ENCODE data around the gene SP6. TPM values are rescaled to one million over a fixed set of nuclear protein-coding genes. Genes with fewer than 3 reads are reported as not detected.

Gene SP6
- total RNA-seq, 1 experiment from 2014 or later, result 3.1 TPM

DNA sequence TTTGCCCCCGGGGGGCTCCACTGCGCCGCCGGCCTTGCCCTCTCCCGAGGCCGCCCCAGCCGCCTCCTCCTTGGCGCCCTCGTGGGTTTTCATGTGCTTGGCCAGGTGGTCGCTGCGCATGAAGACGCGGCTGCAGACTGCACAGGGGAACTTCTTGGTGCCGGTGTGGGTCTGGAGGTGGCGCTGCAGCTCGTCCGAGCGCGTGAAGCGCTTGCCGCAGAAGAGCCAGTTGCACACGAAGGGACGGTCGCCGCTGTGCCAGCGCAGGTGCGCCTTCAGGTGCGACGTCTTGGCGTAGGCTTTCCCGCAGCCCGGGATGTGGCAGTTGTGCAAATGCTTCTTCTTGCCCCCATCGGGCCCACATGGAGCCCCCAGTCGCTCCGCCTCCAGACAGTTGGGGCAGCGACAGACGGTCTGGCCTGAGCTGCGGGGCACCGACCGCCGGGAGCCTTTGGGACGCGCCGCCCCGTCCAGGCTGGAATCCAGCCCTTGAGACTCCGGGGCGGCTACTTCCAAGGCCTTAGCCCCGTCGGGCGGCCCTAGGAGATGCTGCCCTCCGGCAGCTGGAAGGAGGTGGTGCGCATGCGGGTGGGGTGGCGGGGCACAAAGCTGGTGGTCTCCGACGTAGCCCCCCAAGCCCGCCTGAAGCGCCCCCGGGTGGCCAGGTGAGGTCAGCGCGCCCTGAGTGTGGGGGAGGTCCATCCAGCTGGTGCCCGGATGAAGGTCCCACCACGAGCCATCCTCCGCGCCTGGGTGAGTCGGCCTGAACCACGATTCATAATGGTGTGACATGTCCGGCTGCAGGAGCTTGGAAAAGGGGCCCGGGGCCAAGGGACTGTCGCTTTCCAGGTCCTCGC is 3.4 kb downstream of the SP6 start:
- Histone ChIP-seq H3K4me2 (ENCODE audit: low read length) (no peak overlapping the region), H3F3A (ENCODE audit: low read length, unreplicated experiment) (no peaks in the 10 kb centered on the region), H2AFZ (ENCODE audit: low read length) (no peak overlapping the region), H3K27ac (ENCODE audit: low read length) (no peak overlapping the region), H3K4me3 (ENCODE audit: low read length) (no peak overlapping the region), H4K20me1 (ENCODE audit: low read length) (no peaks in the 10 kb centered on the region), H3K79me2 (ENCODE audit: low read length) (peaks cover 22% of the 10 kb centered on the region), H3K4me1 (ENCODE audit: insufficient read depth, low read length) (peaks cover 16% of the 10 kb centered on the region), H3K9me2 (replicated peaks; ENCODE audit: low read length) (no peaks in the 10 kb centered on the region), H3K9me3 (ENCODE audit: low read length) (no peaks in the 10 kb centered on the region), H3K36me3 (ENCODE audit: low read depth, low read length) (no peaks in the 10 kb centered on the region), H3K27me3 (ENCODE audit: low read length) (no peaks in the 10 kb centered on the region), H3K9ac (ENCODE audit: low read length) (no peak overlapping the region)
- DNase-seq, result no peak
- ChIA-PET CTCF (interaction anchor here (0.6 kb wide), 1 partner anchor 116 kb away, joined by 4 read pairs; no protein-coding TSS in a partner anchor), POLR2A (ENCODE audit: unreplicated experiment) (no interaction called here)
- no TSS peak for BruUV-seq (replicated peaks)
- TF ChIP-seq EZH2 (IDR thresholded peaks at IDR 0.05; ENCODE audit: low read length, unreplicated experiment) (no peak), EZH2phosphoT487 (IDR thresholded peaks at IDR 0.05; ENCODE audit: borderline replicate concordance, low read length) (no peak)
- TF ChIP-seq, protein P1, sequence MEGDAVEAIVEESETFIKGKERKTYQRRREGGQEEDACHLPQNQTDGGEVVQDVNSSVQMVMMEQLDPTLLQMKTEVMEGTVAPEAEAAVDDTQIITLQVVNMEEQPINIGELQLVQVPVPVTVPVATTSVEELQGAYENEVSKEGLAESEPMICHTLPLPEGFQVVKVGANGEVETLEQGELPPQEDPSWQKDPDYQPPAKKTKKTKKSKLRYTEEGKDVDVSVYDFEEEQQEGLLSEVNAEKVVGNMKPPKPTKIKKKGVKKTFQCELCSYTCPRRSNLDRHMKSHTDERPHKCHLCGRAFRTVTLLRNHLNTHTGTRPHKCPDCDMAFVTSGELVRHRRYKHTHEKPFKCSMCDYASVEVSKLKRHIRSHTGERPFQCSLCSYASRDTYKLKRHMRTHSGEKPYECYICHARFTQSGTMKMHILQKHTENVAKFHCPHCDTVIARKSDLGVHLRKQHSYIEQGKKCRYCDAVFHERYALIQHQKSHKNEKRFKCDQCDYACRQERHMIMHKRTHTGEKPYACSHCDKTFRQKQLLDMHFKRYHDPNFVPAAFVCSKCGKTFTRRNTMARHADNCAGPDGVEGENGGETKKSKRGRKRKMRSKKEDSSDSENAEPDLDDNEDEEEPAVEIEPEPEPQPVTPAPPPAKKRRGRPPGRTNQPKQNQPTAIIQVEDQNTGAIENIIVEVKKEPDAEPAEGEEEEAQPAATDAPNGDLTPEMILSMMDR (conservative IDR thresholded peaks at IDR 0.05; ENCODE audit: low read depth, low read length), result peak; percentile 67
- no peak for ATAC-seq
- intact Hi-C loops (cut with micrococcal nuclease), result no loop called here

DNA sequence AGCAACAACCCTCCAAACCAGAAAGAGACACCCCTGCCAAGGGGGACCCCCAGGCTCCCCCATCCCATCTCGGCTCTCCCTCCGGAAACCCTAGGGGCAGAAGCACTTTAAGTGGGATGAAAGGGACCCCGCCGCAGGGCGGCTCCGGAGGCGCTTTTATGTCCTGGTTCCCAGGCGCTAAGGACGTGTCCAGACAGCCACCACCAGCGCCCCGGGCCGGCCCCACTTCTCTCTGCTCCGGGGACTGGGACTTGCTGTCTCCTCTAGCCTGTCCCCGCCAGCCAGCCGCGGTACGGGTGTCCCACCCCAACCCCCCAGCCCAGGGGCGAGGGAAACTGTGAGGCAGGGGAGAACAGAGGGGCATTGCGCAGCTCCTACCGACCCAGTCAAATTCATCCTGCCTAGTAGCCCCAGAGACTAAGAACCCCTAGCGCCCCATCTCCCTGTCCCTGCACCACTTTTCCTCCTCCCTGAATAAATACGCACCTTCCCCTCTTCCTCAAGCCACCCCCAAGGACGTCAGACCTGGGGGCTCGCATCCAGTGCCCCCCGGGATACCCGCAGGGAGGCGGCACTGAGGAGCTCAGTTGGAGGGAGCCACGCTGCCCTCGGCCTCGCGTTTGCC is 4.1 kb downstream of the SP6 start:
- H3K9ac ChIP-seq (ENCODE audit: low read length), result no peak overlapping the region
- ChIA-PET CTCF (interaction anchor here (1.5 kb wide), 1 partner anchor 43 kb away, joined by 5 read pairs; no protein-coding TSS in a partner anchor), POLR2A (ENCODE audit: unreplicated experiment) (no interaction called here)
- ATAC-seq, result no peak
- no peak for DNase-seq
- no peaks in the 10 kb centered on the region for H3K9me3 ChIP-seq (ENCODE audit: low read length)
- H3K27me3 ChIP-seq (ENCODE audit: low read length), result no peaks in the 10 kb centered on the region
- H2AFZ ChIP-seq (ENCODE audit: low read length), result no peak overlapping the region
- TF ChIP-seq, protein P1 (conservative IDR thresholded peaks at IDR 0.05; ENCODE audit: low read depth, low read length), result no peak
- TF ChIP-seq EZH2phosphoT487 (IDR thresholded peaks at IDR 0.05; ENCODE audit: borderline replicate concordance, low read length) (no peak), EZH2 (IDR thresholded peaks at IDR 0.05; ENCODE audit: low read length, unreplicated experiment) (no peak)
- H3F3A ChIP-seq (ENCODE audit: low read length, unreplicated experiment), result no peaks in the 10 kb centered on the region
- H3K36me3 ChIP-seq (ENCODE audit: low read depth, low read length), result no peaks in the 10 kb centered on the region
- peaks cover 22% of the 10 kb centered on the region for H3K79me2 ChIP-seq (ENCODE audit: low read length)
- intact Hi-C loops (cut with micrococcal nuclease), result no loop called here
- no TSS peak for BruUV-seq (replicated peaks)
- no peaks in the 10 kb centered on the region for H4K20me1 ChIP-seq (ENCODE audit: low read length)
- no peak overlapping the region for H3K4me2 ChIP-seq (ENCODE audit: low read length)
- H3K4me3 ChIP-seq (ENCODE audit: low read length), result no peak overlapping the region
- peaks cover 23% of the 10 kb centered on the region for H3K4me1 ChIP-seq (ENCODE audit: insufficient read depth, low read length)
- H3K9me2 ChIP-seq (replicated peaks; ENCODE audit: low read length), result no peaks in the 10 kb centered on the region
- H3K27ac ChIP-seq (ENCODE audit: low read length), result no peak overlapping the region

DNA sequence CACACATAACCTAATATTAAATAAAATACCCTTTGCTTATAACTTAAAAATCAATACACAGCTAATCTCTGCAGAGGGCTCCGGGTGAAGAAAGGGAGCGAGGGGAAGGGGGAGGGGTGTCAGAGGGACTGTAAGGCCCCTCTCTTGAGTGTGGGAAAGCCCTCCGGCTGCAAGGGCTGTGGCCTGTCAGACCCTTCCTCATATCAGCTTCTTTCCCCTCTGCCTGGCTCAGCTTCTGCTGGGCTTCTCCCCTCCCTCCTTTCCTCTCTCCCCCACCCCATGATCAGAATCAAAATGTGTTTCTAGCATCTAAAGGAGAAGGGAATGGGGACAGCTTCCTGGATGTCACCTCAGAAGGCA is 5.3 kb downstream of the SP6 start:
- POLR2A ChIA-PET (ENCODE audit: unreplicated experiment), result no interaction called here

More for the DNA sequence above, 5.3 kb downstream of the SP6 start:
- no peaks in the 10 kb centered on the region for H3K27me3 ChIP-seq (ENCODE audit: low read length)
- no peak for ATAC-seq
- CTCF ChIA-PET, result interaction anchor here (1.5 kb wide), 1 partner anchor 44 kb away, joined by 5 read pairs; no protein-coding TSS in a partner anchor
- H3K4me1 ChIP-seq (ENCODE audit: insufficient read depth, low read length), result peaks cover 29% of the 10 kb centered on the region
- no peaks in the 10 kb centered on the region for H3F3A ChIP-seq (ENCODE audit: low read length, unreplicated experiment)
- H3K9ac ChIP-seq (ENCODE audit: low read length), result no peak overlapping the region
- no peak overlapping the region for H3K27ac ChIP-seq (ENCODE audit: low read length)
- TF ChIP-seq EZH2phosphoT487 (IDR thresholded peaks at IDR 0.05; ENCODE audit: borderline replicate concordance, low read length) (no peak), EZH2 (IDR thresholded peaks at IDR 0.05; ENCODE audit: low read length, unreplicated experiment) (no peak)
- TF ChIP-seq, protein P1 (conservative IDR thresholded peaks at IDR 0.05; ENCODE audit: low read depth, low read length), result no peak
- intact Hi-C loops (cut with micrococcal nuclease), result no loop called here
- H3K4me2 ChIP-seq (ENCODE audit: low read length), result no peak overlapping the region
- no peaks in the 10 kb centered on the region for H3K9me2 ChIP-seq (replicated peaks; ENCODE audit: low read length)
- no peaks in the 10 kb centered on the region for H4K20me1 ChIP-seq (ENCODE audit: low read length)
- no peaks in the 10 kb centered on the region for H3K36me3 ChIP-seq (ENCODE audit: low read depth, low read length)
- H2AFZ ChIP-seq (ENCODE audit: low read length), result no peak overlapping the region
- DNase-seq, result no peak
- H3K9me3 ChIP-seq (ENCODE audit: low read length), result no peaks in the 10 kb centered on the region
- no TSS peak for BruUV-seq (replicated peaks)
- peaks cover 26% of the 10 kb centered on the region for H3K79me2 ChIP-seq (ENCODE audit: low read length)
- H3K4me3 ChIP-seq (ENCODE audit: low read length), result no peak overlapping the region

Data from PC-3 (cell line).